ENCODE data around the gene BCHE. TPM values are rescaled to one million over a fixed set of nuclear protein-coding genes. Genes with fewer than 3 reads are reported as not detected.

BCHE gene
- total RNA-seq, 6 experiments from 2014 or later: not detected

DNA sequence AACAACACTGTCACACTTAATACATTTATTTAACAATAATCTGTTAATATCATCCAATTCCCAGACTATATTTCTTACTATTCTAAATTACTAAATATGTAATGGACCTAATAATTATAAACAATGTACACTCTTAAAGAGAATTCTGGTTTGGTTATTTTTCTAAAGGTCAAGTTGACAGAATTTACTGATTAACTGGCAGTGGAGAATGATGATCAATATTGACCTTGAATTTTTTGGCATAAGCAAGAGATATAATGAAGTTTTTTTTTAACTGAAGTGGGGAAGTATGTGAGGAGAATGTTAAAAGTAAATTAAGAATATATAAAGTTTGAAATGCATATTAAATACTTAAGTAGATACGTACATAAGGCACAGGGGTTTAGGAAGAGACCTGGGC lies 33.8 kb downstream of the BCHE start:
- Mint-ChIP-seq H3K9me3 (peaks cover 14% of the 10 kb centered on the region), H3K27ac (no peak overlapping the region), H3K4me1 (ENCODE audit: low read depth) (no peaks in the 10 kb centered on the region), H3K4me3 (no peak overlapping the region), H3K27me3 (ENCODE audit: insufficient read depth) (no peaks in the 10 kb centered on the region), H3K36me3 (ENCODE audit: low read depth) (no peaks in the 10 kb centered on the region)
- TF ChIP-seq, protein P1, sequence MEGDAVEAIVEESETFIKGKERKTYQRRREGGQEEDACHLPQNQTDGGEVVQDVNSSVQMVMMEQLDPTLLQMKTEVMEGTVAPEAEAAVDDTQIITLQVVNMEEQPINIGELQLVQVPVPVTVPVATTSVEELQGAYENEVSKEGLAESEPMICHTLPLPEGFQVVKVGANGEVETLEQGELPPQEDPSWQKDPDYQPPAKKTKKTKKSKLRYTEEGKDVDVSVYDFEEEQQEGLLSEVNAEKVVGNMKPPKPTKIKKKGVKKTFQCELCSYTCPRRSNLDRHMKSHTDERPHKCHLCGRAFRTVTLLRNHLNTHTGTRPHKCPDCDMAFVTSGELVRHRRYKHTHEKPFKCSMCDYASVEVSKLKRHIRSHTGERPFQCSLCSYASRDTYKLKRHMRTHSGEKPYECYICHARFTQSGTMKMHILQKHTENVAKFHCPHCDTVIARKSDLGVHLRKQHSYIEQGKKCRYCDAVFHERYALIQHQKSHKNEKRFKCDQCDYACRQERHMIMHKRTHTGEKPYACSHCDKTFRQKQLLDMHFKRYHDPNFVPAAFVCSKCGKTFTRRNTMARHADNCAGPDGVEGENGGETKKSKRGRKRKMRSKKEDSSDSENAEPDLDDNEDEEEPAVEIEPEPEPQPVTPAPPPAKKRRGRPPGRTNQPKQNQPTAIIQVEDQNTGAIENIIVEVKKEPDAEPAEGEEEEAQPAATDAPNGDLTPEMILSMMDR (IDR thresholded peaks at IDR 0.05): no peak
- DNase-seq: no peak

DNA sequence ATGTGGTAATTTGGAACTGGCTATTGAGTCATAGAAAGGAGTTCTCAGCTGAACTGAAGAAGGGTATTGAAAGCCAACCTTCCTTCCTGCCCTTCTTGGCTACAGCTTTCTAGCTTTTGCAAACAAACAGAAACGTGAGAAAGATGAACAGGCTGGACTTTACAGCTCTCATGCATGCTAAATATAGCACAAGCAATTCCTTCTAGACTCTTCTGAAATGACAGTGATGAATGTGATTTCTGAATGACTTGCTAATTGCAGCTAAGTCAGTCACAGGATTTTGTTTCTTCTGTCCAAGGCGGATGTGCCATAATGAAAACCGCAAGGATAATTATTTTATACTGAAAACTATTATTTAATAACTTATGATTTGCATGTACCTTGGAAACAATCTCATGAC lies 36.3 kb downstream of the BCHE start:
- no peaks in the 10 kb centered on the region for H3K4me1 Mint-ChIP-seq (ENCODE audit: low read depth)
- H3K4me3 Mint-ChIP-seq: no peak overlapping the region

DNA sequence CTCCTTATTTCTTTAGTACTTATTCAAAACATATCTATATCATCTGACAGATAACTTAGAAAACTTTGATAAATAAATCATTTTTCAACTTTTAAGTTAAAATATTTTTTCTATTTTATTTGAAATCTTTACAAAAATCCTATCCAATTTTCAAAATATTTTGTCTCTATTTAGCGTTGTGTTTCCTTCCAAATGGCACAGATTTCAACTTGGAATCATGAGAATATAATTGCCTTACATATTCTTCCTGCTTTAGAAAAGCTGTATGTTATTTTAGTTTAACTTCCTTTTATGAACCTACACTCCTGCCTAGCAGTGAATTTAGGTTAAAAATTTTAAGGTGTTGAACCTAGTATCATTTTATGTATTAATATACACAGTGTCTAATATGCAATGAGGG lies 38.2 kb downstream of the BCHE start:
- no peaks in the 10 kb centered on the region for H3K36me3 Mint-ChIP-seq (ENCODE audit: low read depth)
- H3K9me3 Mint-ChIP-seq: peaks cover 25% of the 10 kb centered on the region
- TF ChIP-seq, protein P1 (IDR thresholded peaks at IDR 0.05): no peak
- no peak overlapping the region for H3K4me3 Mint-ChIP-seq
- H3K4me1 Mint-ChIP-seq (ENCODE audit: low read depth): no peaks in the 10 kb centered on the region
- H3K27ac Mint-ChIP-seq: no peak overlapping the region
- no peaks in the 10 kb centered on the region for H3K27me3 Mint-ChIP-seq (ENCODE audit: insufficient read depth)
- no peak for DNase-seq

More for the DNA sequence above, 36.3 kb downstream of the BCHE start:
- TF ChIP-seq, protein P1 (IDR thresholded peaks at IDR 0.05): no peak
- Mint-ChIP-seq H3K27me3 (ENCODE audit: insufficient read depth) (no peaks in the 10 kb centered on the region), H3K36me3 (ENCODE audit: low read depth) (no peaks in the 10 kb centered on the region), H3K27ac (no peak overlapping the region), H3K9me3 (peaks cover 20% of the 10 kb centered on the region)
- no peak for DNase-seq

DNA sequence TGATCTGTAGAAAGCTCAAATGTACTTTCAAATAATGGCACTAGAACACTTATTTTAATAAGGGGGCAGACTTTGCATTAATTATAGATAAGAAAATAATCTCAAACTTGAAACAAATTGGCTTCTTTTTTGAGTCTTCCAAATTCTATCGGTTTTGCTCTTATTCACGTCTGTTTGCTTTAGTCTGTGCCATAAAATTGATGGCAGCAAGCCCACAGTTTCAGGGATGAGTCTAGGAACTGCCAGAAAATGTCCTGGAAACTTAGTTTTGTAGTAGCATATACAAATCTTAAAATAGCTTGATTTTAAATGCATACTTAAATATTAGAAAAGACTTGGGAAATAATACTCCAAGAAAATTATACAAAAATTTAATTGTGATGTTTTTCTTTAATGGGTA lies 39.7 kb downstream of the BCHE start:
- no peak for DNase-seq
- H3K27ac Mint-ChIP-seq: no peak overlapping the region

DNA sequence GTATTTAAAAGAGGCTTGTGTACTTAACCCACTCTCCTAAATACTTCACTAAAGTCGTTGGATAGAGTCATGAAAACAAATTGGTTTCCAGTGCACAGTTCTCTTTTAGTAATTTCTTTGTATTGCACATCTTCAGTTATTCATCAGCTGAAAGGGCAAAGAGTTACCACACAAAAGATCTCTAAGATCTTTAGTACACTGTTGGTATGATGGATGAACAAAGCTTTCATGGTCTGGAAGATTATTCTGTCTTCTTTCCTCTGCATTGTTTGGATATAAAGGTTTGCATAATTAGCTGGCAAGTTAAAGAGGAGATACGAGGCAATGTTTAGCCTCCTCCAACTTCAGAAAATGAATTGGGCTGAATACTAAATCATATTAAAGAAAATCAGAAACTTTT lies 40.5 kb downstream of the BCHE start:
- TF ChIP-seq, protein P1 (IDR thresholded peaks at IDR 0.05): no peak
- H3K4me3 Mint-ChIP-seq: no peak overlapping the region
- H3K36me3 Mint-ChIP-seq (ENCODE audit: low read depth): no peaks in the 10 kb centered on the region
- H3K9me3 Mint-ChIP-seq: peaks cover 15% of the 10 kb centered on the region
- H3K27ac Mint-ChIP-seq: no peak overlapping the region
- DNase-seq: no peak
- H3K4me1 Mint-ChIP-seq (ENCODE audit: low read depth): no peaks in the 10 kb centered on the region
- H3K27me3 Mint-ChIP-seq (ENCODE audit: insufficient read depth): no peaks in the 10 kb centered on the region

More for the DNA sequence above, 39.7 kb downstream of the BCHE start:
- TF ChIP-seq, protein P1 (IDR thresholded peaks at IDR 0.05): no peak
- Mint-ChIP-seq H3K4me3 (no peak overlapping the region), H3K36me3 (ENCODE audit: low read depth) (no peaks in the 10 kb centered on the region), H3K9me3 (peaks cover 22% of the 10 kb centered on the region), H3K4me1 (ENCODE audit: low read depth) (no peaks in the 10 kb centered on the region), H3K27me3 (ENCODE audit: insufficient read depth) (no peaks in the 10 kb centered on the region)

DNA sequence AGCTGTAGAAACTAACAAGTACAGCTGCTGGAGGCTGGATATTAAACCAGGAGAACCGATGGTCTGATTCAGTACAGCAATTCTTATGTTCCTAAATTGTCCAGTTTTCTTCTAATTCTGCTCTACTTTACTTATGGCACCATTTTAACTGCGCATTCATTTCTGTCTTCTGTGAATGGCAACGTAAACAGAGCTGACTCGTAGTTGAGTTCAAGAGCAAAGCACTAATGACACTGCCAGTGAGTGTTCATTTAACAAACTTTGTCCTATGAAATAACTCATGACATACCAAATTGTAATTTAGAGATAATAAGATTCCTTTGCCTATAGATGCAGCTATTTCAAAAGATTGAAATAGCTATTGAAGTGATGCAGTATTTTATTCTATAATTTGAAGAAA lies 48.7 kb downstream of the BCHE start:
- Mint-ChIP-seq H3K27me3 (ENCODE audit: insufficient read depth) (no peaks in the 10 kb centered on the region; the same call in 1 of the 2 replicates), H3K4me1 (ENCODE audit: low read depth) (no peaks in the 10 kb centered on the region), H3K36me3 (ENCODE audit: low read depth) (peaks cover 5% of the 10 kb centered on the region; the same call in 1 of the 2 replicates), H3K9me3 (peaks cover 14% of the 10 kb centered on the region), H3K4me3 (no peak overlapping the region), H3K27ac (no peak overlapping the region)
- DNase-seq: no peak
- TF ChIP-seq, protein P1 (IDR thresholded peaks at IDR 0.05): no peak
